ENCODE measurements around the gene CCDC80. TPM values are rescaled to one million over a fixed set of nuclear protein-coding genes. Genes with fewer than 3 reads are reported as not detected.
A peak's percentile ranks its signal among the peaks of the same experiment; 100 is the strongest.

CCDC80 gene
- total RNA-seq, 1 donor from 2014 or later, result 11.6 TPM

DNA sequence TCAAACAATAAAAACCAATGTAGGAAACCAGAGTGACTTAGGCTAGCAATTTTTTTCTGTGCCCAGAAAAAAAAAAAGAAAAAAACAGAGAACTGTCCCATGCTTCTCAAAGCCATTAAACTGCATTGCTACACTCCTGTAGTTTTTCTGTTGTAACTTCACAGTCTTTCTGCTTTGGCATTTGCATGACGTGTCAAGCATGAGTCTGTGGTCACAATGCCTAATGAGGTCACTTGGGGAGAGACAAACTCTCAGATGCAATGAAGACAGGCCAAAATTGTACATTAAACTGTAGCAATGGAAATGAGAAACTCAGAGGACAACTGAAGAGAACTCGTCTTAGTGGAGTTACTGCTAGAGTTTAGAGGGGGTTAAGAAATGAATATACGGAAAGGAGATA, 30.8 kb downstream of the CCDC80 start:
- DNase-seq (ENCODE audit: low read depth), result peak; percentile 26
- no peak overlapping the region for H3K4me3 ChIP-seq (ENCODE audit: low read depth, low read length)

DNA sequence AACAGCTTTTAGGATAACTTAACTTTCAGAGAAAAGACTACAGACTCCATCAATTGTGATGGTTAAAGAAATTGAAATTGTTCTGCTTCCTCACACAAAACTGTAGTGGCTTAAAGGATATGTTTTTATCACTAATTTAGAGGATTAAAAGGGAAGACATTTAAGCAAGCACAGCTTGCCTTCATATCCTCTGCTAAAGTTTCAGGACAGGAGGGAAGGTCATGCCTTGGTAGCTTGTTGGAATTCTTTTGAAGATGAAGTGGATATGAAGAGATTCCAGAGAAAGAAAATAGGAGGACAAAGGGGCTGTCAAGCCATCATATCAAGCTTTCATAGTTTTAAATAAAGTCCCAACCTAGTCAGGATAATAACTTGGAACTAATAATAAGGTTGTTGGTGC, 33.1 kb downstream of the CCDC80 start:
- DNase-seq (ENCODE audit: low read depth), result no peak
- TF ChIP-seq, protein P1, sequence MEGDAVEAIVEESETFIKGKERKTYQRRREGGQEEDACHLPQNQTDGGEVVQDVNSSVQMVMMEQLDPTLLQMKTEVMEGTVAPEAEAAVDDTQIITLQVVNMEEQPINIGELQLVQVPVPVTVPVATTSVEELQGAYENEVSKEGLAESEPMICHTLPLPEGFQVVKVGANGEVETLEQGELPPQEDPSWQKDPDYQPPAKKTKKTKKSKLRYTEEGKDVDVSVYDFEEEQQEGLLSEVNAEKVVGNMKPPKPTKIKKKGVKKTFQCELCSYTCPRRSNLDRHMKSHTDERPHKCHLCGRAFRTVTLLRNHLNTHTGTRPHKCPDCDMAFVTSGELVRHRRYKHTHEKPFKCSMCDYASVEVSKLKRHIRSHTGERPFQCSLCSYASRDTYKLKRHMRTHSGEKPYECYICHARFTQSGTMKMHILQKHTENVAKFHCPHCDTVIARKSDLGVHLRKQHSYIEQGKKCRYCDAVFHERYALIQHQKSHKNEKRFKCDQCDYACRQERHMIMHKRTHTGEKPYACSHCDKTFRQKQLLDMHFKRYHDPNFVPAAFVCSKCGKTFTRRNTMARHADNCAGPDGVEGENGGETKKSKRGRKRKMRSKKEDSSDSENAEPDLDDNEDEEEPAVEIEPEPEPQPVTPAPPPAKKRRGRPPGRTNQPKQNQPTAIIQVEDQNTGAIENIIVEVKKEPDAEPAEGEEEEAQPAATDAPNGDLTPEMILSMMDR (conservative IDR thresholded peaks at IDR 0.05; ENCODE audit: low read depth, low read length), result no peak
- H3K4me3 ChIP-seq (ENCODE audit: low read depth, low read length), result no peak overlapping the region

More for the DNA sequence above, 30.8 kb downstream of the CCDC80 start:
- TF ChIP-seq, protein P1 (conservative IDR thresholded peaks at IDR 0.05; ENCODE audit: low read depth, low read length), result no peak

- TF ChIP-seq, protein P1 (conservative IDR thresholded peaks at IDR 0.05; ENCODE audit: low read depth, low read length), result no peak
- no peak for DNase-seq (ENCODE audit: low read depth)
- no peak overlapping the region for H3K4me3 ChIP-seq (ENCODE audit: low read depth, low read length)
Observed at GRCh38 chr3:112606098-112606497, 34.8 kb downstream of the CCDC80 start.

DNA sequence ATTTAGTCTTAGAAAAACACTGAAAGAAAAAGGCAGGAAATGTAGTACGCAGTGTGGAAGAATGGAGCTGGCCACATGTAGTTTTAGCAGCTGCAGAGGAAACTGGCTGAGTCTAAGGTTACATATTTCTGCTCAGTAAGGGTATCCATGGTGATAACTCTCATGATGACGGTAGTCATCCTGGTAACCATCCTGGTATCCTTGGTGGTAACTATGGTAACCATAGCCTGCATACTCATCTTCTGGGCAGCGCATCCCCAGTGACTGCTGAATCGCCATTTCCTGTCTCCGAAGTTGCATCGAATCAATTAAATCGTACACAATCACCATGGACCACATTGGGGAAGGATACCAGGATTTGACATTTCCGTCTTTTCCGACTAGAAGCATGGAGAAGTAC, 35.7 kb downstream of the CCDC80 start:
- TF ChIP-seq, protein P1 (conservative IDR thresholded peaks at IDR 0.05; ENCODE audit: low read depth, low read length), result no peak
- no peak overlapping the region for H3K4me3 ChIP-seq (ENCODE audit: low read depth, low read length)
- DNase-seq (ENCODE audit: low read depth), result no peak

DNA sequence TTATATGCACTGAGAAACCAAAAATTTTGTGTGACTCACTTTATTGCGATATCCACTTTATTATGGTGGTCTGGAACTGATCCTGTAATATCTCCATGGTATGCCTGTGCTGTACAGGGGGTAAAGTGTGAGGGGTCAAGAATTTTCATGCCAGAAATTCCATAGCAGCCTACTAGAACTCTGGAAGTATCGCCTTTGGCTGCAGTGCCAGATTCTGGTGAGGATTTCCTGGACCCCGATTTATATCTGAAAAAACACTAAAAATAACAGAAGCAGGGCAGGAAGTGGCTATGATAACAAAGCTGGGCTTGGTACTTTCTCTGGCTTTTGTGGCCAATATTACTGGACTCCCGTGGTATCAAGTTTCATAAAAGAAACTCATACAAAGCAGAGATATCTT, 36.4 kb downstream of the CCDC80 start:
- no peak for DNase-seq (ENCODE audit: low read depth)
- TF ChIP-seq, protein P1 (conservative IDR thresholded peaks at IDR 0.05; ENCODE audit: low read depth, low read length), result no peak
- H3K4me3 ChIP-seq (ENCODE audit: low read depth, low read length), result no peak overlapping the region

GRCh38 chr3:112602217-112602838, 38.6 kb downstream of the CCDC80 start:
- no peak for DNase-seq (ENCODE audit: low read depth)
- H3K4me3 ChIP-seq (ENCODE audit: low read depth, low read length), result no peak overlapping the region
- TF ChIP-seq, protein P1 (conservative IDR thresholded peaks at IDR 0.05; ENCODE audit: low read depth, low read length), result no peak

GRCh38 chr3:112598731-112599130, 42.2 kb downstream of the CCDC80 start:
- no peak overlapping the region for H3K4me3 ChIP-seq (ENCODE audit: low read depth, low read length)
- TF ChIP-seq, protein P1 (conservative IDR thresholded peaks at IDR 0.05; ENCODE audit: low read depth, low read length), result no peak
- DNase-seq (ENCODE audit: low read depth), result no peak
